SK-N-SH treated with all-trans-retinoic acid at 6 μM for 48 hours (cell line): ENCODE results near the gene LIN7B.

Experiments
- ATAC-seq: fragments of 200-7000 bp; cut with Tn5 transposase; 3 replicates; pipeline ENCODE4 v1.9.1; 2020; ENCODE audit warnings: mild to moderate bottlenecking, moderate library complexity
- ARNTL ChIP-seq: fragments of 450-650 bp; formaldehyde crosslinking; IDR thresholded peaks from 2 replicates; pipeline ENCODE4 v1.5.0; 2020; ENCODE audit warnings: low read depth, mild to moderate bottlenecking, moderate library complexity, borderline replicate concordance
- CREB5 ChIP-seq: fragments of 250-450 bp; sonication (Bioruptor Pico); IDR thresholded peaks from 2 replicates; pipeline ENCODE4 v1.5.1; 2020; ENCODE audit warnings: low read depth, mild to moderate bottlenecking, moderate library complexity
- CSDC2 ChIP-seq: fragments of 250-450 bp; sonication (Bioruptor Pico); IDR thresholded peaks from 2 replicates; pipeline ENCODE4 v1.5.0; 2020; ENCODE audit warnings: mild to moderate bottlenecking, moderate library complexity
- GLIS3 ChIP-seq: fragments of 250-450 bp; sonication (Bioruptor Pico); IDR thresholded peaks from 2 replicates; pipeline ENCODE4 v1.5.0; 2020; ENCODE audit warnings: mild to moderate bottlenecking, moderate library complexity
- ISL1 ChIP-seq: fragments of 250-450 bp; sonication (Bioruptor Pico); IDR thresholded peaks from 2 replicates; pipeline ENCODE4 v2.1.2; 2022; ENCODE audit warnings: mild to moderate bottlenecking, moderate library complexity
- OSR1 ChIP-seq: fragments of 250-450 bp; sonication (Bioruptor Pico); IDR thresholded peaks from 2 replicates; pipeline ENCODE4 v1.8.0; 2022; ENCODE audit warnings: moderate library complexity, mild to moderate bottlenecking, inconsistent platforms
- PATZ1 ChIP-seq: fragments of 250-450 bp; sonication (Bioruptor Pico); IDR thresholded peaks from 2 replicates; pipeline ENCODE4 v1.8.0; 2020; ENCODE audit warnings: mild to moderate bottlenecking, moderate library complexity, borderline replicate concordance
- POU6F1 ChIP-seq: fragments of 250-450 bp; sonication (Bioruptor Pico); IDR thresholded peaks from 2 replicates; pipeline ENCODE4 v1.8.0; 2021; ENCODE audit warnings: low read depth, mild to moderate bottlenecking, moderate library complexity, borderline replicate concordance
- PPARA ChIP-seq: fragments of 250-450 bp; sonication (Bioruptor Pico); IDR thresholded peaks from 2 replicates; pipeline ENCODE4 v1.5.0; 2020; ENCODE audit warnings: mild to moderate bottlenecking, borderline replicate concordance
- RARB ChIP-seq: fragments of 250-450 bp; sonication (Bioruptor Pico); IDR thresholded peaks from 2 replicates; pipeline ENCODE4 v1.8.0; 2021; ENCODE audit warnings: mild to moderate bottlenecking, moderate library complexity
- SNAI2 ChIP-seq: fragments of 250-450 bp; sonication (Bioruptor Pico); IDR thresholded peaks from 2 replicates; pipeline ENCODE4 v1.5.0; 2020; ENCODE audit warnings: mild to moderate bottlenecking, moderate library complexity
- TCF4 ChIP-seq: fragments of 250-450 bp; sonication (Bioruptor Pico); IDR thresholded peaks from 2 replicates; pipeline ENCODE4 v1.8.0; 2021; ENCODE audit warnings: mild to moderate bottlenecking, moderate library complexity, borderline replicate concordance
- TOX ChIP-seq: fragments of 250-450 bp; sonication (Bioruptor Pico); IDR thresholded peaks from 2 replicates; pipeline ENCODE4 v1.8.0; 2021; ENCODE audit warnings: mild to moderate bottlenecking, moderate library complexity, borderline replicate concordance
- ZC3H10 ChIP-seq: fragments of 250-450 bp; sonication (Bioruptor Pico); IDR thresholded peaks from 2 replicates; pipeline ENCODE4 v1.5.1; 2021; ENCODE audit warnings: mild to moderate bottlenecking, moderate library complexity
- ZFP3 ChIP-seq: fragments of 250-450 bp; sonication (Bioruptor Pico); IDR thresholded peaks from 2 replicates; pipeline ENCODE4 v1.5.0; 2020; ENCODE audit warnings: mild to moderate bottlenecking, moderate library complexity
- ZFP30 ChIP-seq: fragments of 450-650 bp; formaldehyde crosslinking; IDR thresholded peaks from 2 replicates; pipeline ENCODE4 v1.5.0; 2022; ENCODE audit warnings: mild to moderate bottlenecking, moderate library complexity
- ZNF565 ChIP-seq: fragments of 450-650 bp; formaldehyde crosslinking; conservative IDR thresholded peaks from 2 replicates; pipeline ENCODE4 v1.5.0; 2020; ENCODE audit warnings: low read depth, mild to moderate bottlenecking, moderate library complexity
- ZNF70 ChIP-seq: fragments of 450-650 bp; formaldehyde crosslinking; IDR thresholded peaks from 2 replicates; pipeline ENCODE4 v1.5.0; 2020; ENCODE audit warnings: mild to moderate bottlenecking, moderate library complexity
- ZNF8 ChIP-seq: fragments of 450-650 bp; formaldehyde crosslinking; IDR thresholded peaks from 2 replicates; pipeline ENCODE4 v1.5.0; 2020; ENCODE audit warnings: mild to moderate bottlenecking, moderate library complexity
- TF ChIP-seq, protein P1 (sequence below): fragments of 250-450 bp; sonication (Bioruptor Pico); IDR thresholded peaks from 2 replicates; pipeline ENCODE4 v1.5.0; 2020; ENCODE audit warnings: mild to moderate bottlenecking, moderate library complexity
- TF ChIP-seq, protein P2 (sequence below): fragments of 250-450 bp; sonication (Bioruptor Pico); IDR thresholded peaks from 2 replicates; pipeline ENCODE4 v1.5.1; 2021; ENCODE audit warnings: mild to moderate bottlenecking, moderate library complexity

The LIN7B gene

GRCh38 chr19:49154279-49154678, 40.1 kb downstream of the LIN7B start (continued):
- TF ChIP-seq PATZ1 (no peak), CSDC2 (CRISPR knock-in tag) (no peak), ZC3H10 (CRISPR knock-in tag) (no peak), ZFP3 (CRISPR knock-in tag) (no peak), ARNTL (CRISPR knock-in tag) (no peak)
- TF ChIP-seq, all 23 proteins: peak for 0

- TF ChIP-seq OSR1 (CRISPR knock-in tag) (no peak), ARNTL (CRISPR knock-in tag) (no peak), ZNF565 (CRISPR knock-in tag) (no peak), GLIS3 (CRISPR knock-in tag) (no peak), SNAI2 (no peak), PPARA (CRISPR knock-in tag) (no peak), ZNF70 (CRISPR knock-in tag) (no peak)
- TF ChIP-seq, protein P1, sequence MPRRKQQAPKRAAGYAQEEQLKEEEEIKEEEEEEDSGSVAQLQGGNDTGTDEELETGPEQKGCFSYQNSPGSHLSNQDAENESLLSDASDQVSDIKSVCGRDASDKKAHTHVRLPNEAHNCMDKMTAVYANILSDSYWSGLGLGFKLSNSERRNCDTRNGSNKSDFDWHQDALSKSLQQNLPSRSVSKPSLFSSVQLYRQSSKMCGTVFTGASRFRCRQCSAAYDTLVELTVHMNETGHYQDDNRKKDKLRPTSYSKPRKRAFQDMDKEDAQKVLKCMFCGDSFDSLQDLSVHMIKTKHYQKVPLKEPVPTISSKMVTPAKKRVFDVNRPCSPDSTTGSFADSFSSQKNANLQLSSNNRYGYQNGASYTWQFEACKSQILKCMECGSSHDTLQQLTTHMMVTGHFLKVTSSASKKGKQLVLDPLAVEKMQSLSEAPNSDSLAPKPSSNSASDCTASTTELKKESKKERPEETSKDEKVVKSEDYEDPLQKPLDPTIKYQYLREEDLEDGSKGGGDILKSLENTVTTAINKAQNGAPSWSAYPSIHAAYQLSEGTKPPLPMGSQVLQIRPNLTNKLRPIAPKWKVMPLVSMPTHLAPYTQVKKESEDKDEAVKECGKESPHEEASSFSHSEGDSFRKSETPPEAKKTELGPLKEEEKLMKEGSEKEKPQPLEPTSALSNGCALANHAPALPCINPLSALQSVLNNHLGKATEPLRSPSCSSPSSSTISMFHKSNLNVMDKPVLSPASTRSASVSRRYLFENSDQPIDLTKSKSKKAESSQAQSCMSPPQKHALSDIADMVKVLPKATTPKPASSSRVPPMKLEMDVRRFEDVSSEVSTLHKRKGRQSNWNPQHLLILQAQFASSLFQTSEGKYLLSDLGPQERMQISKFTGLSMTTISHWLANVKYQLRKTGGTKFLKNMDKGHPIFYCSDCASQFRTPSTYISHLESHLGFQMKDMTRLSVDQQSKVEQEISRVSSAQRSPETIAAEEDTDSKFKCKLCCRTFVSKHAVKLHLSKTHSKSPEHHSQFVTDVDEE (CRISPR knock-in tag), result no peak
- ATAC-seq, result no peak
These were observed 41.0 kb downstream of the LIN7B start, which contains the start of gene HRC for GRCh38 chr19:49155005-49155819. TSS of gene HRC (minus strand) at chr19:49155396. CDS start at chr19:49155237, 159 bp downstream.

GRCh38 chr19:49155820-49156346, 41.7 kb downstream of the LIN7B start:
- TF ChIP-seq TCF4 (no peak), ZFP30 (CRISPR knock-in tag) (no peak), ISL1 (CRISPR knock-in tag) (no peak), PPARA (CRISPR knock-in tag) (no peak), CSDC2 (CRISPR knock-in tag) (no peak)
- ATAC-seq, result no peak

DNA sequence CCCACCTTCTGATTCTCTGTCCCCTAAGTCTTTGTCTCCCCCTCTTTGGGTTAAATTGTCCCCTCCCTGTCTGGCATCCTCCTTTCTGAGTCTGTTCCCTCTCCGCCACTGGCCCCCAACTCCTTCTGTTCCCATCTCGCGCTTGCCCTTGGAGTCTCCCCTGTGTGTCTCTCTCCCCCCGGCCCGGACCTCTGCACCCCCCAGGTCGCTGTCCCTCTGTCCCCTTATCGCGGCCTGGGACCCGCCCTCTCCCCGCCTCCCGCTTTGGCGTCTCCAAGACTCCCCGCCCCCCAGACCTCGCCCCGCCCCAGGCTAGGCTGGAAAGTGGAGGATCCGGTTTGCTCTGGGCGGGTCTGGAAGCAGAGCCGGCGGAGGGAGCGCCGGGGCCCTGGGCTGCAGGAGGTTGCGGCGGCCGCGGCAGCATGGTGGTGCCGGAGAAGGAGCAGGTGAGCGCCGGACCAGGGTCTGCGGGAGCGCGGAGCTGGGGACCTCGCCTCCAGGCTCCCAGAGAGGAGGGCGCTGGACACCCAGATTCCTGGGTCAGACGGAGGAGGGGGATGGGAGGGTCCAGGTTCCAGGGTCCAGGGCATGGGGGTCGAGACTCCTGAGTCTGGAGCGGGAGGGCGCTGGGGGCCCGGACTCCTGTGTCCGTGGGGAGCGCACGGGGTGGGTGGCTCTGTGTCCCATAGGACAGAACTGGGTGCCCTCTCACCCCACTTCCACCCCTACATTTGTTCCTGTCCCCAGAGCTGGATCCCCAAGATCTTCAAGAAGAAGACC, 43.5 kb downstream of the LIN7B start, which contains the start of gene TRPM4:
TSS of gene TRPM4 (plus strand) at position 348 of the 780 bp plus-strand sequence. CDS start at position 423, 75 bp downstream.
- peak; percentile 99 for ATAC-seq
- TF ChIP-seq PPARA (CRISPR knock-in tag) (no peak), TCF4 (no peak), SNAI2 (no peak), ZFP30 (CRISPR knock-in tag) (no peak), OSR1 (CRISPR knock-in tag) (no peak), PATZ1 (no peak), POU6F1 (CRISPR knock-in tag) (no peak), ISL1 (CRISPR knock-in tag) (no peak), RARB (CRISPR knock-in tag) (no peak), CREB5 (no peak), ARNTL (CRISPR knock-in tag) (no peak), ZFP3 (CRISPR knock-in tag) (no peak), GLIS3 (CRISPR knock-in tag) (no peak), ZNF565 (CRISPR knock-in tag) (no peak), ZNF8 (no peak), ZC3H10 (CRISPR knock-in tag) (no peak), ZNF70 (CRISPR knock-in tag) (no peak), CSDC2 (CRISPR knock-in tag) (no peak), TOX (CRISPR knock-in tag) (no peak)
- TF ChIP-seq, protein P2, sequence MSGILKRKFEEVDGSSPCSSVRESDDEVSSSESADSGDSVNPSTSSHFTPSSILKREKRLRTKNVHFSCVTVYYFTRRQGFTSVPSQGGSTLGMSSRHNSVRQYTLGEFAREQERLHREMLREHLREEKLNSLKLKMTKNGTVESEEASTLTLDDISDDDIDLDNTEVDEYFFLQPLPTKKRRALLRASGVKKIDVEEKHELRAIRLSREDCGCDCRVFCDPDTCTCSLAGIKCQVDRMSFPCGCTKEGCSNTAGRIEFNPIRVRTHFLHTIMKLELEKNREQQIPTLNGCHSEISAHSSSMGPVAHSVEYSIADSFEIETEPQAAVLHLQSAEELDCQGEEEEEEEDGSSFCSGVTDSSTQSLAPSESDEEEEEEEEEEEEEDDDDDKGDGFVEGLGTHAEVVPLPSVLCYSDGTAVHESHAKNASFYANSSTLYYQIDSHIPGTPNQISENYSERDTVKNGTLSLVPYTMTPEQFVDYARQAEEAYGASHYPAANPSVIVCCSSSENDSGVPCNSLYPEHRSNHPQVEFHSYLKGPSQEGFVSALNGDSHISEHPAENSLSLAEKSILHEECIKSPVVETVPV, result no peak
